ENCODE data around the gene CCDC190. TPM values are rescaled to one million over a fixed set of nuclear protein-coding genes. Genes with fewer than 3 reads are reported as not detected.

CCDC190 gene
- total and polyA plus RNA-seq, 2 of the 4 experiments (the other 2 are of a cell fraction) = 0.10 to 0.36 TPM

GRCh38 chr1:162868972-162869371 is 8.0 kb upstream of the CCDC190 start:
- peaks cover 3% of the 10 kb centered on the region; the same call in 1 of the 2 replicates for H3K9me1 ChIP-seq (ENCODE audit: insufficient read depth, low read length)
- DNase-seq = no peak
- in situ Hi-C loops (cut with MboI; ENCODE audit: low sequenced_read_pairs) = no loop called here
- H2AK5ac ChIP-seq (ENCODE audit: low read depth, low read length) = no peak overlapping the region
- H4K91ac ChIP-seq (ENCODE audit: insufficient read depth, low read depth, low read length) = no peak overlapping the region
- H3K4ac ChIP-seq (ENCODE audit: low read depth, low read length) = no peak overlapping the region
- no peaks in the 10 kb centered on the region for H3K79me1 ChIP-seq (ENCODE audit: low read depth in 1 of 2, low read length in 2 of 2)
- no peak overlapping the region for H2AFZ ChIP-seq (replicated peaks; ENCODE audit: low read length, poor library complexity)
- no peaks in the 10 kb centered on the region for H3K27me3 ChIP-seq (ENCODE audit: control insufficient read depth, insufficient read depth, low read length)
- H3K27ac ChIP-seq (ENCODE audit: insufficient read depth, low read length) = no peak overlapping the region
- CTCF ChIA-PET = no interaction called here
- no peak overlapping the region for H3K18ac ChIP-seq (ENCODE audit: low read depth, low read length)
- H3K4me3 ChIP-seq (ENCODE audit: insufficient read depth, low read depth, low read length) = no peak overlapping the region
- no peak for TF ChIP-seq CHD1 (IDR thresholded peaks at IDR 0.05; ENCODE audit: low read depth, low read length)
- TF ChIP-seq NFE2L2 (IDR thresholded peaks at IDR 0.05; ENCODE audit: low read depth, low read length) = no peak
- TF ChIP-seq CEBPB (IDR thresholded peaks at IDR 0.05; ENCODE audit: low read depth, low read length) = no peak
- no peak for TF ChIP-seq POLR2A (IDR thresholded peaks at IDR 0.05; ENCODE audit: low read depth, low read length)
- H4K20me1 ChIP-seq (ENCODE audit: insufficient read depth, low read length) = no peaks in the 10 kb centered on the region
- intact Hi-C loops (cut with micrococcal nuclease) = no loop called here
- BruUV-seq (replicated peaks) = no TSS peak
- H3K4me2 ChIP-seq (ENCODE audit: low read depth, low read length) = no peak overlapping the region
- no peaks in the 10 kb centered on the region for H3K36me3 ChIP-seq (ENCODE audit: control insufficient read depth, insufficient read depth, low read length)
- dilution Hi-C loops (cut with HindIII; ENCODE audit: low sequenced_read_pairs, unreplicated experiment) = loop anchor here (25.0 kb wide), 2 partner anchors 193 to 443 kb away; partner anchors contain the start of genes NUF2 and RGS4
- POLR2A ChIA-PET (ENCODE audit: unreplicated experiment) = no interaction called here
- no peak overlapping the region for H2AK9ac ChIP-seq (replicated peaks; ENCODE audit: low read depth, low read length, poor library complexity)
- H2BK20ac ChIP-seq (ENCODE audit: low read depth, low read length) = no peak overlapping the region
- no peak overlapping the region for H3K9ac ChIP-seq (ENCODE audit: low read depth, low read length)
- H3K14ac ChIP-seq (replicated peaks; ENCODE audit: low read depth, low read length) = no peak overlapping the region
- ATAC-seq (ENCODE audit: low read depth) = no peak
- H3K4me1 ChIP-seq (ENCODE audit: control insufficient read depth, insufficient read depth, low read length) = peaks cover 2% of the 10 kb centered on the region; the same call in 1 of the 2 replicates
- H3K56ac ChIP-seq (ENCODE audit: extremely low read depth, insufficient read depth, low read length) = no peak overlapping the region
- no peak overlapping the region for H2BK5ac ChIP-seq (ENCODE audit: low read depth, low read length, poor library complexity, severe bottlenecking)
- no peaks in the 10 kb centered on the region for H3K9me3 ChIP-seq (ENCODE audit: control insufficient read depth, insufficient read depth, low read length)
- no peak overlapping the region for H3K23ac ChIP-seq (ENCODE audit: low read depth, low read length)
- H4K8ac ChIP-seq (ENCODE audit: low read depth in 2 of 2, low read length in 2 of 2) = no peak overlapping the region
- no peak overlapping the region for H2BK15ac ChIP-seq (ENCODE audit: low read depth, low read length)
- no peak overlapping the region for H2BK120ac ChIP-seq (ENCODE audit: low read depth, low read length)
- WGBS, 2 experiments (ENCODE audit: extremely low coverage in 2 of 2, insufficient read length in 1 of 2) = no CpG with 5 or more reads among the region's 5 CpGs
- H4K5ac ChIP-seq (ENCODE audit: low read depth, low read length) = no peak overlapping the region

Measured in IMR-90 (cell line).